Inflammatory macrophage (primary cell): ENCODE measurements around the gene ARHGAP23.
A peak's percentile ranks its signal among the peaks of the same experiment; 100 is the strongest.

Experiments
- DNase-seq, 2 donors: peaks; one replicate each; pipeline ENCODE4 v3.0.0-alpha.2; 2020 to 2022

The ARHGAP23 gene

DNA sequence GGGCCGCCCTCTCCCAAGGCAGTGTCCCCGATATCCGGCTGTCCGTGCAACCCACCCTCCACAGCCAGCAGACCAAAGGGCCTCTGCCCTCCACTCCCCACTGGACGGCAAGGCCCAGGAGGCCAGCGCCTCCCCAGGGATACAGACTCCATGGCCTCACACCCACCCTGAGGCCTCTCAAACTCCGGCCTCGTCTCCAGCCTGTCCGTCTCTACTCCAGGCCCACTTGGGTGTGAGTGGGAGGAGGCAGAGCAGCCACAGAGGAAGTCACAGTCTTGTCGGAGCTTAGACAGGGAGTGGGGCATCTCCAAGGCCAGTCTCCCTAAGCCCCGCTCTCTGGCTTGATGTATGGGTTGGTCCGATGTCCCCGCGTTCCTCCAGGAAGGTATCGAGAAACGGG, 104.2 kb downstream of the ARHGAP23 start:
- no peak for DNase-seq

DNA sequence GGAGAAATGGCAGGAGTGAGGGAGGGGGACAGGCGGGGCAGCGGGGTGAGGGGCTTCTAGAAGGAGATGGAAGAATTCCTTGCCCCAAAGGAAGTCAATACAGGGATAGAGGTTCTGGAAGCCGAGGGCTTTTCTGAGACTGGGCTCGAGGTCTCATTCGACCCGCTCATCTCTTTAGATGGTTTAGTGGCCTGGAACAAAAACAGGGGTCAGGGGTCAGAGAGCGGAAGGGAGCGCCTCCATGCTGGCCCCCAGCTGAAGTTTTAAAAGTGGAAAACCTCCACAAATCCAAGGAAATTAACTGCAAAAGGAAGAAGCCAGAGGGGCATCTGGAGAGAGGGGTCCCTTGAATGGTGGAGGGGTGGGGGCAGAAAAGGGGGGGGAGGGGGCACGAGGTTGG, 105.0 kb downstream of the ARHGAP23 start:
- no peak for DNase-seq

DNA sequence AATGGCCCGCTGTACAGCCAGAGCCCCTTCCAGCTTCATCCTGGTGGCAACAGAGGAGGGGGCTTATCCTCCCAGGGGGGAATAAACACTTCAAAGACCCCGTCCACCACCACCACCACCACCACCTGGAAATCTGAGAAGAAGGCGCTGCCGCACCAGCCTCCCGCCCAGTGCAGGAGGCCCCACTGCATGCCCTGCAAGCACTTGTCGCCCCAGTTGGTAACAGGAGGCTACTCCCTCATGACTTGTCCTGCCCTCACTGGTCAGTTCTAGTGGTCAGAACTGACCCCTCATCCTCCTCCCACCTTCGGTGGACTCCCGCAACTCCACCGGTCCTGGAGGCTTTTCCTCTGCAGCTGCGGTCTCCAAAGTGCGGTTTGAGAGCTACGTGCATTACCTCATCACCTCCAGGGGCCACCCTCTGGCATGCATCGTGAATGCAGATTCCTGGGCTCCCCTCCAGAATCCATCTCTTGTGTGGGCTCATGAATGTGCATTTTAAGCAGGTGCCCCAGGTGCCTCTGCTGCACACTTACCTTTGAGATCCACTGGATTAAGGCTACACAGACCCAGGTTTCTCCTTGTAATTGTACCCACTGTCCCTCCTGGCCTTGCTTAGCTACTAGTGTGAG, 105.7 kb downstream of the ARHGAP23 start:
- no peak for DNase-seq

DNA sequence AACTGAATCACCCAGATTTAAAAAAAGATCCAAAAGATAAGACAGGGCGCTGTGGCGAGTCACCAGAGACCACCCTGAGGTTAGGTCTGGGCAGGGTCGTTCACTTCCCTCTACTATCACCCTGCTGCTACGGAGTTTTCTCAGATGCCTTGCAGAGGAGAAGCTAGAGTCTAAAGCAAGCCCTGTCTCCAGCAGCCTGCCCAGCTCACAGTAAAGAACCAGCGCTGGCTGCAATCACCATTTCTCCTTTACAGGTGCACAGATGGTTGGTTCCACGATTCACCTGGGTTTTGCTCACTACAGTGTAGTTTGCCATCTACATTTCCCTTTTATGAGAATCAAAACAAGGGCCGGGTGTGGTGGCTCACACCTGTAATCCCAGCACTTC, 106.2 kb downstream of the ARHGAP23 start:
- DNase-seq = no peak

DNA sequence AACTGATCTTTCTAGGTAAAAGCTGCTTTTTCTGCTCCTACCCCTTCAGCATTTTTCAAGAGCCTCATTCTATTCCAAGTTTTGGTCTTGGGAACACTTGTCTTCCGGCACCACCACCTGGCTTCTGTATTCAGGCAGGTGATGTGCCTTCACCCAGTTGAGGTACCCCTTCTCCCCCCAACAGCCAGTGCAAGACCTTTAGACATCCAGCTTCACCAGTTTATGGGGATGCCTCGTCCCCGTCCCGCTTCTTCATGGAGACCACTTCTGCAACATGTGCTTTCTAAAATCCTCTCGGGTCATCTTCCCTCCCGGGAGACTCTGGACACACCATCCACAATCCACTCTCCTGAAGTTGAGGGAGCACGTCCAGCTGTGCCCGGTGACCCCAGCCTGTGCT, 107.6 kb downstream of the ARHGAP23 start:
- DNase-seq = no peak

DNA sequence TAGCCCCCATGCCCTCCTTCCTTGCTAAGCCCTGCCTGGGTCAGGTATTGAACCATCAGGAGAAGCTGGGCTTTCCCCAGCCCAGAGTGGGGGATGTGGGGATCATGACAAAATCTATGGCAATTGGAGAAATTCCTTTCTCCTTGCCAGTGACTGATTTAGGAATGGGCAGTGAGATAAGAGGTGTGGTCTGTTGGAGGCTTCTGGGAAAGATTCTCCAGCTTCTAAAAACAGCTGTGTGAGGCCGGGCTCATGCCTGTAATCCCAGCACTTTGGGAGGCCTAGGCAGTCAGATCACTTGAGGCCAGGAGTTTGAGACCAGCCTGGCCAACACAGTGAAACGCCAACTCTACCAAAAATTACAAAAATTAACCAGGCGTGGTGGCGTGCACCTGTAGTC, 108.4 kb downstream of the ARHGAP23 start:
- DNase-seq = no peak

DNA sequence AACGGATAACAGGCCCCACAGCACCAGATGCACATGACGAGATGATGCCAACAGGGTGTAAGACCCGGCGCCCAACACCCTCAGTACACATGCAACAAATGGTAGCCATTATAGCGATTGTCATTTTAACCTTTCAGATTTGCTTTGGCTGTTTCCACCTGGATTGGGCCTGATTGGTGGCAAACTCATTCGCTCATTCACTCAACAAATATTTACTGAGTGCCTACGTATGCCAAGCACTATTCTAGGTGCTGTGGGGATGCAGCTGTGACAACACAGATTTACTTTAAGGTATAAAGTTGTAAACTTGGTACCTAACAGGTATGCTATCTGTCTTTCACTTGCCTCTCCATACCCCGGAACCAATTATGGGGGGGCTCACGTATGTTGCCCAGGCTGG, 110.6 kb downstream of the ARHGAP23 start:
- no peak for DNase-seq

DNA sequence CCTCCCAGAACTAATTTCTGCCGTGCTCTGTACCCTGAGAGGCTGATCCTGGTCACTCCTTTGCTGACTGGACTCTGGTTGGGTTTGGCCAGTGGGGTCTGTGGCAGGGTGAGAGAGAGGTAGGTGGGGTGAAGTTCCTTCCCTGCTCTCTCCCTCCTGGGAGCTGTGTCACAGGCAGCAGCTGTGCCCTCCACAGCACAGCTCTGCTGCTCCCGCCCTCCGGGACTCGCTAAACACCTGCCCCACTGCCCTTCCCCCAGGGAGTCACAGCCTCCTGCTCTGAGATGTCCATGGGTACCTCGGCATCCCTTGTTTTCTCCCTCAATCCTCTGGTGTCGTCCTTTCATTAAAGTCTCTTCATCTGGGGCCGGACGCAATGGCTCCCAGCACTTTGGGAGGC, 111.1 kb downstream of the ARHGAP23 start:
- DNase-seq = no peak

DNA sequence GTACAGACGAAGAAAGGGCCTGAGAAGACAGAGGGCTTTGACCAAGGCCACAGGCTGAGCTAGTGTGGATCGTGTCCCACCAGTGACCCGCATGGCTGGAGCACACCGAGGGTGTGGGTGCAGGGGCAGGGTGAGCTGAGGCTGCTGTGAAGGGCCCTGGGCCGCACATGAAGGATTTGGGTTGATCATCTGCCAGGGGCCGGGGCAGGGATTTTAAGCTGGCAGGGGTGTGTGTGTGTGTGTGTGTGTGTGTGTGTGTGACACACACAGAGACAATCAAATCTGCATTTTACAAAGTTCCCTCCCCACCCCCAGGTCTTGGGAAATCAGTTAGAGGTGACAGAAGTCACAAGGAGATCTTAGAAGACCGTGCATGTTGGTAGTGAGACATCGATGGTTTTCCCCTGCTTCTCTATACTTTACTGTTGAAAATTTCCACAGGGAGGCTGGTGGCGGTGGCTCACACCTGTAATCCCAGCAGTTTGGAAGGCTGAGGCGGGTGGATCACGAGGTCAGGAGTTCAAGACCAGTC, 112.3 kb downstream of the ARHGAP23 start:
- peak in 1 of 2 donors; percentile 51 for DNase-seq

DNA sequence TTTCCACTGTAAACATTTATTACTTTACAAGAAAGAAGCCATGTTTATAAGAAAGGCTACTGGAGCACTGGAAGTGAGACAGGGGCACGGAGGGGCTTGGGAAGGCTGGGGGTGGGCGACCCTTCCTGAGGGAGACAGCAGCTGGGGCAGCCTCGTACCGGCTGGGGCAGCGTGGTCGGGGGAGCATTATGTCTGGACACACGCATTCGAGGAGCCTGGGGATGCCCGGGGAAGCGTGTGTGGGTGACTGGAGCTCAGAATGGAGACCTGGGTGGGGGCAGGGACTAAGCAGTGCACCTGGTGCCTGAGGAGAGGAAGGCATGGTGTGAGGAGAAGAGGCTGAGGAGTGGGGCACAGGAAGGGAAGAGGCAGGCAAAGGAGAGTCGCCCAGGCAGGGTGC, 113.0 kb downstream of the ARHGAP23 start:
- DNase-seq = no peak

DNA sequence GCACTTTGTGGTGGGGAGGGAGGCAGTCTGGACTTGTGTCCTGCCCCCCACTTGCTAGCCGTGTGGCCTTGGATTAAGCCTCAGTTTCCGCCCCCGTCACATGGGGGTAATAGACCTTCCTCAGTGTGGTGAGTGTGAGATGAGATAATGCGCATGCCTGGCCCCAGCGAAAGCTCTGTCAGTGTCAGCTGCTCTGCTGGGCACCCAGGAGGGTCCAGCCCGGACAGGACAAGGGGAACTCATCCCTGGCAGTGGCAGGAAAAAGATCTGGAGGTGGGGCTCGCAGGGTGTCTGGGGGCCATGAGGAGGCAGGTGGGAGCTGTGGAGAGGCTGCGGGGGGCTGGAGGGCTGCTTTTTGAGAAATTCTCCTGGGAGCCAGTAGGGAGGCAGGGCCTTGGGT, 114.0 kb downstream of the ARHGAP23 start:
- DNase-seq = no peak

DNA sequence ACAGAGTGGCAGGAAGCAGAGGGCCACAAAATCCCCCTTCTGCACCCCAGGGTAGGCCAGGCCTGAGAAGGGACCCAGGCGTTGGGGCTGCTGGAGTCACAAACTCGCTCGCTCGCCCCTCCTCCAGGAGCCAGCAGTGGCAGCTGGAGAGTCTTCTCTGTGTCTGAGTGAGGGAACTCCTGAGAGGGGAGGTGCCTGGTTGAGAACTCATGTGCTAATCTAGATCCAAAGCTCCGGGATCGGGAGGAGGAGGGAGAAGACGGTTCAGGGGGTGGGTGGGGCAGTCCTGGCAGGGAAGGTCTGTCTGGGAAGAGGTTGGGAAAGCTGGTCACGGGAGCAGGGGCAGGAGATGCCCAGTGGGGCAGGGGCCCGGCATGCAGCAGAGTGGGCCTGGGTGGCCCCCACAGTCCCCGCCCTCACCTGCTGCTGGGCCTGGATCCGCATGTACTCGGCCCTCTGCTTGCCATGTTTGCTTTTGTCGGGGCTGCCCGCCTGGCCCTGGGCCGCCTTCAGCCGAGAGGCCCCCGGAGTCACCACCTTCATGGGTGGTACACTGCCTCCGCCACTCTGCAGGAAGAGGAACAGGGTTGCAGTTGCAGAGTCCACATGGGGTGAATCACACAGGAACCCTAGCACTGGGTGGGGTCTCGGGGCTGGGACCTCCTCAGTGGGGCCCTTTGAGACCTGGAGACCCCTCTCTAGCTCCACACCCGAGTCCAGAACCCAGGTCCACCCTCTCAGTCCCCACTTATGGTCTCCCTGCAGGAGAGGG, 115.3 kb downstream of the ARHGAP23 start:
- DNase-seq = no peak

DNA sequence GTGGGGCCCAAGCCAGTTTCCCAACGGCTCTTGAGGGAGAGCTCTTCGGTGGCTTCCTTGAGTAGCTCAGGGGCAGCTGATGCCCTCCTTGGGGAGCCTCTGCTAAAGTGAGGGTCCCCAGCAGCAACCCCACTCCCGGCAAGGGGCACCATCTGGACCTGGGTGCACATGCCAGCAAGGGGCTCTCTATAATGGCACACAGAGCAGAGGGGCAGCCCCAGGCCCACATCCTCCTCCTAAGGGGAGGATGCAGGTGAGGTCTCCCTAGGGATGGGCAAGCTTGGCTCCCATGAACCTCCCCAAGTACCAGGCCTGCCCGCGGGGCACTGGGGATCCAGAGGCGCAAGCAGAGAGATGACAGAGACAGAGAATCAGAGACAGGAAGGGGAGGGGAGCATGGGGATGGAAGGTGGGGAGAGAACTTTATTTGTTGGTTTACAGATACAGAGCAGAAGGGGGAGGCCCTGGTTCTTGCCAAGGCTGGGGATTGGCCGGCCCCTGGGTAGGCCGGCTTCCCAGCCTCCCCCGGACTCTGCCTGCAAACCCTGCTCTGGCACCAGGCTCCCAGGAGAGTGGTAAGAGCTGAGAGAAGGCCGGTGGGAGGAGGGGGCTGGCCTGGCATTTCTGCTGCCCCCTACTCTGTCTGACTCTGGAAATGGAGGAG, 116.0 kb downstream of the ARHGAP23 start:
- no peak for DNase-seq

DNA sequence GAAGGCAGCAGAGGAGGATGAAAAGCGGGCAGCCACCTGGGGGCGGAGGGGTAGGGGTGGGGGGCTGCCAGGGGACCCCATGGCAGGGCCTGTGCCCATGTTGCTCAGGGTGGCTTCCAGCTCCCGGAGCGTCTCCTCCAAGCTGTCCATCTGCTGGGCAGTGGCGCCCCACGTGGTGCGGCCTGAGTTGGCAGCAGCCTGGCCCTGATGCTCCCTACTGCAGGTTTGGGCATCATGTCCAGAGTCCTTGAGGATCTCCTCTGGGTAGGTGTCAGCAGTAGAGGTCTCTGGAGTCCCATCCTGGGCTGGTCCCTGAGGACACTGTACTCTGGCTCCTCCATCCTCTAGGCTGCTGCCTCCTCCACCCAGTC, 116.6 kb downstream of the ARHGAP23 start:
- DNase-seq = no peak

DNA sequence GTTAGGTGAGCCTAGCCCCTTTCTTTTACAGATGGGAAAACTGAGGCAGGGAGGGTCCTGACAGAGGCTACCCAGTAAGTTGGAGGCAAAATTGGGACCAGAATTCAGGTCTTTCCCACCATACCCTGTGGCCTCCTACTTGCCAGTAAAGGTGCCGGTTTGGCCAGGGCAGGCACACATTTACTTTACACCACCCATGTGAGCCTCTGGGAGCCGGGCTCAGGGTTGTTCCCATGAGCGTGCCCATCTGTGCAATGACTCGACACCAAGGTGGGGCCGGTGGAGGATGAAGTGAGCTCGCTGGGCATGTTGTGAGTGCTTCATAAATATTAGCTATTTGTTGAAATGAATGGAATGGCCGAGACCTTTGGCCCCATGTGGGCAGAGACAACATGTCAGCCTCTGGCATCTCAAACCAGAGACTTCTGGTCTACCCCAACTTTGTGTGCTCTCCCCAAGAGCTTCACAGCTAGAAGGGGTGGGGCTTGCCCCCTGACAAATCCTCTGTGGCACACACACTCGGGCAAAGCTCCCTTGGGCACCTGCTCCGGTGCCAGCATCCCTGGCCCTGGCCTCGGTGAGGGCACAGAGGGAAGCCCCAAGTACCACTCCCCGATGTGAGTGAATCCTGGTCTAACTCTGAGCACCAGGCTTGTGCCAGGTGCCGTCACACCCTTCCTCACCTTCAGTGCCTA, 117.4 kb downstream of the ARHGAP23 start:
- DNase-seq = no peak

DNA sequence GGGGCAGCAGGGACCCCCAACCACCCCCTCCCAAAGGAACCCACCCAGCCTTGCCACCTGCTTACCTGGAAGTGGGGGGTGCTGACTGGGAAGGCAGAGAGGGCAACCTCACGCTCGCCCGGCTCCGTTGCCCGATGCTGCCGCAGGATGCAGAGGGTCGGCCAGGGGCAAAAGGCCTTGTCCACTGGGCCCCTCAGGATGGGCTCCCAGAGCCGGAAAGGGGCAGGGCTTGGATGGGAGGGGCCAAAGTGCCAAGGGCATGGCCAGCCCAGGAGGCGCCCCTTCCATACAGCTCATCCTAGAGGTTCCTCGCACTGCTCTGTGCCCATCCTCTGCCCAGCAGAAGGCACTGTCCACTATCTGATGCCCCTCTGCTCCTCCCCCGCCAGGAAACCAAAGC, 118.1 kb downstream of the ARHGAP23 start:
- DNase-seq = no peak

DNA sequence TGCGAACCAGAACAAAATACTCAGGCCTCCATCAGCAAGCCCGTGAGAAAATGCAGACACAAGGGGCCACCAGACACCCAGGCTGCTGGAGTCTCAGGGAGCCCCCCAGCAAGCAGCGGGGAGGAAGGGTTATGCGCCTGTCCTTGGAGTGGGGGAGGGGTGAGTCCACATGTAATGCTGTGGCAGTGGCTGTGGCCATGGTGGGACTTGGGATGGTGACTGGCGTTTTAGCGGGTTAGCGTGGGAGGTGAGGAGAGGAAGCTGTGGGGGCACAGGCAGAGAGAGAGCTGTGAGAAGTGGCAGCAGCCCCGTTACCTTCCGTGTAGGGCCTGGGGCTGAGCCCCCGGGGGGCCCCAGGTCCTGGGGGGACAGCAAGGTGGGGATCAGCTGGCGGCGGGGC, 119.2 kb downstream of the ARHGAP23 start:
- DNase-seq = peak; percentile 13 to 58

DNA sequence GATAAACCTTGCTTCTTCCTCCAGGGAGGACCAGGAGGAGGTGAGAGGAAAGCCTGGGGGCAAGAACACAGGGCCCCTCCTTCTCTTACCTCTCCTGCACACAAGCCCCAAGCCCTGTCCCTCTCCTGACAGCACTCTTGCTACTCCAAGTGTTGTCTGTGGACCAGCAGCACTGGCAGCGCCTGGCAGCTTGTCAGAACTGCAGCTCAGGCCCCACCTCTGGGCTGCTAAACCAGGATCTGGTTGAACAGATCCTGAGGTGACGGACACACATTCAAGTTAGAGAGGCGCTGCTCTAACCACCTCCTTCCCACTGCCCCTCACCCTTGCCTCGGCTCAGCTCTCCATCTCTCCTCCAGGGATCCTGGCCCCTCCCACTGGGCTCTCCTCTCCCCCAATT, 121.0 kb downstream of the ARHGAP23 start:
- DNase-seq = no peak

DNA sequence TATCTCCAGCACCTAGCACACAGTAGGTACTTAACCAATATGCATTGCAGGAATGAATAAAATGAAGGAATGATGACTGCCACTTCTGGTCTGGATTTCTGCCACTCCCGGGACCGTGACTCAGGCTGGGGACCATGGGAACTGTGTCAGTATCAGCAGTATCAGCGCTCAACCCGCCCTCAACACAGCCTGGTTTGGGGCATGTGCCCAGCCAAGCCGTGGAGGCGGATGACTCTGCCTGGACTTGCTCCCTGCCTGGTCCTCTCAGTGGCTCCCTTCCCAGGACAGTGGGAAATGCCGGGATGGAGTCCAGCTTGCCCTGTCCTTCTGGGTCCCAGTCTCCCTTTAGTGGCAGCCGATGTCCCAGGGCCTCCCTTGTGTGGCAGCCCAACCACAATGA, 122.4 kb downstream of the ARHGAP23 start:
- DNase-seq = no peak

DNA sequence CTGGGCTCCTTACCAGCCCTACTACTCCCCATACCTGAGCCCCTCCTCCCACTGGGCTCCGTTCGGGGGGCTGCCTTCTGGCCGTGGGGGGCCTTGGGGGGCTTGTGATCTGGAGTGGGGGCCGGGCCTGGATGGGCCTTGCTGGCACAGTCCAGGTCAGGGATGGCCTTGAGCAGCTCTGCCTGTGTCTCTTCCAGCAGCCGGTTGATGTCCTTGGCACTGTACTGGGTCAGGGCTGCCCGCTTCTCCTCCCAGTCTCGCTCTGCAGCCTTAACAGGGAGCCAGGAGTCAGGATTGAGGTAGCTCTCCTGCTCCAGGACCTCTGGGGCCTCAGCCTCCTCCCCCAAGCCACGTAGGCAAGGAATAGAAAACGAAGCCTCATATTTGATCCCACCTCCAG, 122.9 kb downstream of the ARHGAP23 start:
- DNase-seq = no peak

DNA sequence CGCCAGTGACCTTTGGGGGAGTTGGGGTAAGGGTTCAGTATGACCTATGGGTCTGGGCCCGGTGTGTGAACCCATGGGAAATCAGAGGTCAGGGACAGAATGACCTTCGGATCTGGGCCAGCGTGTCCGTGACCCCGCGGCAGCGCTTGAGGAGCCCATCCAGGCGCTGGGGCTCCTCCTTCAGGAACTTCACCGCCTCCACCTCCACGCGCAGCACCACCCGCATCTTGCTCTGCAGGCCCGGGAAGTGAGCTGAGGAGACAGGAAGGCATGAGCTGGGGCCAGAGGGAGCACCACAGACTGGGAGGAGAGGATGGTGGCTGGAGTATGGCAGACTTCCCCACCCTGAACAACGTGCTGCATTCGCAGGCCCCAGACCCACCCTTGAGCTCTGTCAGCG, 124.1 kb downstream of the ARHGAP23 start:
- no peak for DNase-seq

DNA sequence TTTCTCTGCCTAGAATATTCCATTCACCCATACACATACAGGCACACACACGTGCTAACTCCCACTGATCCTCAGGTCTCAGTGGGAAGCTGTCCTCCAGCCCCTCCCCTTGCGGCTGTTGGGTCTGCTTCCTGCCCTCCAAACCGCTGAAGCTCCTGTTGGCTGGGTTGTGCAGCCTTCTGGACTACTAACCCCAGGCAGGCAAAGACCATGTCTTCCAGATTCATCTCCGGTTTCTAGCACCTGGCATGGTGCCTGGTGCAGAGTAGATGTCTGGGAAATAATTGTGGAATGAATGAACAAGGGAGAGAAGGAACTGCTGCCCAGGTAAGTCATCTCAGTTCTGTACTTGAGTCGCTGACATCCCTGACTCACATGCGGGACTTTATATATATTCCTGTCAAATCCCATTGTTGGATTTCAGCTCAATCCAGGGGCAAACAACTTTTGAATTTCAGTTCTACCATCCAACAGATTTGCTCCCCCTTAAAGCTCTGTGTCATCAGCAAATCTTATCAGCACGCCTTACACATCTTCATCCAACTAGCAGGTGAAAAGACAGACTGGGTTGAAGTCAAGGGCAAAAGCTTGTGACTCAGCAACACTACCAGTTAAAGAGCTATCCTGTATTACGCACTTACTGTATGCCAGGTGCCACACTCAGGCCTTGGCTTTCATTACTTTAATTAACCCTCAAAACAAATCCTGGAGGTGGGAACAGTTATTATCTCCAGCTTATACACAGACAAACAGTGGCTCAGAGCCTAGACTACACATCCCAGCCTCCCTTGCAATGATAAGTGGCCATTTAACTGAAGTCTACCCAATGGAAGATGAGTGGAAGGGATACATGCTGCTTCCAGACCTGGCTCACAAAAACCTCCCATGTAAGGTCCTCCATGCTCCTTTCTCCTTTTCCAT, 126.4 kb downstream of the ARHGAP23 start:
- no peak for DNase-seq
